HG02798 (cell line): Measurements from ENCODE around the gene CSF2.
"Not testable (repeated sequence)": the region's sequence is repeated elsewhere in the genome, so short reads cannot be mapped to it uniquely, and the experiment has no call there.

Source experiments
- ATAC-seq: cut with Tn5 transposase; IDR thresholded peaks from one replicate; pipeline ENCODE4 v1.9.1; 2021; ENCODE audit warnings: mild to moderate bottlenecking; ENCODE audit not compliant: unreplicated experiment, poor library complexity

Gene CSF2

DNA sequence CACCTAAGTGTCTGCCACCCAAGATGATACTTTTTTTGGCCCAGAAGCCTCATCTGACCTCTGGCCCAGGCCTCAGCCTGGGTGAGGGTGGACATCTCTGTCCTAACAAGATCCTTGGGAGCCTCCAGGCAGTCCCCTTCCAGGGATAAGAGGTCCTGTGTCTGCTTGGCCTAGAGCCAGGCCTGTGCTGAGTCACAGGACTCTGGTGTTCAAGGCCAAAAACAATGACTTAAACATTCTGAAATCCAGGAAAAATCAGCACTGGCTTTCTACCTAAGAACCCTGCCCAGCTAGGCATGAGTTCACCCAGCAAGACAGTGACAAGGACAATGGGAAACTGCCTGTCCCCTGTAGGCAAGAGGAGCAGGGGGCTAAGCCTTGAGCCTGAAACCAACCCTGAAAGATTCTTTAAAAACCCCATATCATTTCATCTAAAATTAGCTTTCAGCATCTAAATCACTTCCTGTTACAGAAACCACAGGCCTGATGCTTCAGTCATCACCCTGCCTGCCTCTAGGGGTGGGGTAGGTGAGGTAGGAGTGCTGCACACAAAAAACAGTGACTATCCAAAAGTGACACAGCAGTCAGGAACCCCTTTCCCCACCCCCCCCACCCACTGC lies 29.9 kb downstream of the CSF2 start:
- ATAC-seq, result peak; percentile 83

DNA sequence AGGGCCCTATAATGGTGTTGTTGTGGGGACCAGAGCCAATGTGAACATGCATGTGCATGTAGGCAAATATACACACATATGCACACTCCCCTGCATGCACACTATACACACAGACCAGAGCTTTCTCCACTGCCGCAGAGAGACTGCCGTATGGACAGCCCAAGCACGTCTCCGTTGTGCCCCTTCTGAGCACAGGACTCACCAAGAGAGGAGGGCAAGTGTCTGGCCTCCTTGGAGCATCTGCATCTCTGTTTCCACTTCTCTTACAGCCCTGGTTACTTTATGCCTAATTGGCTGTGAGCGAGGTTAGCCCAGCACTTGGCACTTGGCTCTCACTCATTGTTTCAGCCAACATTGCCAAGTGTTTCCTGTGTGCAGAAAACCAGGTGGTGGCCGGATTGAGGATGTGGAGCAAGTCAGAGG lies 30.4 kb downstream of the CSF2 start:
- peak; percentile 14 for ATAC-seq

DNA sequence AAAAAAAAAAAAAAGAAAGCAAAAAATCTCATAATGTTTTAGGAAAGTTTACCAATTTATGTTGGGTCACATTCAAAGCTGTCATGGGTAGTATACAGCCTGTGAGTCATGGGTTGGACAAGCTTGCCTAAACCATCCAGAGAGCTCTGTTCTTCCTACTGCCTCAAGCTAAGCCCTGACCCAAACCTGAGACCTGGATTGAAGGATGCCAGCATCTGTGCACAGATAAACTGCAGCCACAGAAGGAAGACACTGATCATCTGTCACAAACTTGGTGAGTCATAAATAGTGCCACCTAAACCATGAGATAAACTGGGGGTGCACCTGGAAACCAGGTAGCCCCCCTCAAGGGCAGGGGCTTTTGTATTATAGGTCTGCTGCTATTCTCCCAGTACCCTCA lies 31.0 kb downstream of the CSF2 start:
- ATAC-seq, result no peak

DNA sequence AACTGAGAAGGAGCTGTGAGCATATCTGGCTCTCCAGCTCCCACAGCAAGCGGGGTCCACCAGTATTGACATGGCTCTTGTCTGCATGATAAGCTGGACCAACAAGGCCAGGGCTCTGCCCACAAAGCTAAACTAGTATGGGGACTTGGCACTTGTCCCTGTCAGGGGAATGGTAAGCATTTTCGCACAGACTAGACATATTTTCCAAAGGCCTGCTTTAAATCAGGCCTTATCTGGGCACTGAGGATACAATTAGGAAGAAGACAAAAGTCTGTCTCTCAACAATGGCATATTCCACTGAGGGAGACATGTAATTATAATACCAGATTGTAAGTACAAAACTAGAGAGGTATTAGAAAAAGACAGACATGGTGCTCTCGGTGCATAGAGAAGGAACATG lies 32.1 kb downstream of the CSF2 start:
- ATAC-seq, result no peak

DNA sequence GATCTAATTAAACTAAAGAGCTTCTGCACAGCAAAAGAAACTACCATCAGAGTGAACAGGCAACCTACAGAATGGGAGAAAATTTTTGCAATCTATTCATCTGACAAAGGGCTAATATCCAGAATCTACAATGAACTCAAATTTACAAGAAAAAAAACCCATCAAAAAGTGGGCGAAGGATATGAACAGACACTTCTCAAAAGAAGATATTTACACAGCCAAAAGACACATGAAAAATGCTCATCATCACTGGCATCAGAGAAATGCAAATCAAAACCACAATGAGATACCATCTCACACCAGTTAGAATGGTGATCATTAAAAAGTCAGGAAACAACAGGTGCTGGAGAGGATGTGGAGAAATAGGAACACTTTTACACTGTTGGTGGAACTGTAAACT lies 34.9 kb downstream of the CSF2 start:
- not testable (repeated sequence) for ATAC-seq

DNA sequence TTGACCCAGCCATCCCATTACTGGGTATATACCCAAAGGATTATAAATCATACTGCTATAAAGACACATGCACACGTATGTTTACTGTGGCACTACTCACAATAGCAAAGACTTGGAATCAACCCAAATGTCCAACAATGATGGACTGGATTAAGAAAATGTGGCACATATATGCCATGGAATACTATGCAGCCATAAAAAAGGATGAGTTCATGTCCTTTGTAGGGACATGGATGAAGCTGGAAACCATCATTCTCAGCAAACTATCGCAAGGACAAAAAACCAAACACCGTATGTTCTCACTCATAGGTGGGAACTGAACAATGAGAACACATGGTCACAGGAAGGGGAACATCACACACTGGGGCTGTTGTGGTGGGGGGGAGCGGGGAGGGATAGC lies 35.4 kb downstream of the CSF2 start:
- ATAC-seq, result not testable (repeated sequence)

DNA sequence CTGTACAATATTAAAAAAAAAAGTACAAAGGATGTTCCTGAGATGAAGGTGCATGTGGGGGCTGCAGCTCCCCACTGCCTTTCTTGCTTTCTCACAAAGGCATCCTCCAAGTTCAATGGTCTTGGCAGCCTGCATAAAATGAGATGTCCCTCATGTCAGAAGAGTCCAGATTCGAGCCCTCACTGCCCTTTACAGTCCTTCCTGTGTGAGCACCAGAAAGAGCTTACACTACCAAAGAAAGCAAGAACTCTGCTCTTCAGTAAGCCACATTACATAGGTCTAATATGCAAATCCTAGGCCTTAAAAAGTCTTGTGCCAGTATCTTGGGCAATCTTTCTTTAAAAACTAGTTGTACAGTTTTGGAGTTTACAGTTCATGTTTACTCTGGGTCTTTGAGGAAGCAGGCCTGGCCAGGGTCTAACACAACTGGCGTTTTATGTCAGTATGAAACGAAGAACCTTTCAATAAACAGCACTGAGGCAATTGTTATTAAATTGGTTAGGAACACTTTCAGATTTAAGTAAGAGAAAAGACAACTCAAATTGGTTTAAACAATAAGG lies 36.0 kb downstream of the CSF2 start:
- no peak for ATAC-seq

DNA sequence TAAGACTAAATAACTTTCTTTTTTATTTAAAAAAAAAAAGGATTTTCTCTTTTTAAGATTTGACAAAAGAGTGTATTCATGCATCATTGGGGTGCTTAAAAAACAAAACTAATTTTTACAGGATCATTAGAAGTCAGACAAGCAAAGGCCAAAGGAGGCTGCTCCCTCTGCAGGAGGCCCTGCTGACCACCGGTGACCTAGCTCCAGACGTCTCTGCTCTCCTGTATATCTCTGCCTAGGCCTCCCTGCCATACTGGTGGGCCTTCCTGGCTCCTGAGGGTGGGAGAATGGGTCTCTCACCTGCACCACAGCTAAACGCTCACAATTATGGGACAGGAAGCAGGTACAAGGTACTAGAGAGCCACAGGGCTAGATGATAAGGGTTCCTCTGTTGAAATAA lies 36.6 kb downstream of the CSF2 start:
- ATAC-seq, result no peak

DNA sequence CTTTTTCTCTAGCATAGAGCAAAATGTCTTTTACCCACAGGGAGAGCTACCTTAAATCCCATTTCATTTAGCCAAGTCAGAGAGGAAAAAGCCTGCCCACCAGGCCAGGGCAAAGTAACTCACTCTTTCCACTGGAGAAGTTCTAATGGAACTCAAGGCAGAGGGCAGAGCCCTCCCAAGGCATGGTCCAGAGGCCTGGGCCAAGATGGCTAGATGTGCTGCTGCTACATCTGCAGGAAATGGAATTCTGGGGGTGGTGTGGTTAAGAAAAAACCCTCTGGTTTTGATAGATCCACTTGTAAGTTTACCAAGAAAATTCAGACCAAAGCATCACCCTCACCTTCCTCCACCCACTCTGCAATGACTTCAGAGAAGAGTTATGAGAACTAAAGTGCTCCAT lies 37.3 kb downstream of the CSF2 start:
- no peak for ATAC-seq

DNA sequence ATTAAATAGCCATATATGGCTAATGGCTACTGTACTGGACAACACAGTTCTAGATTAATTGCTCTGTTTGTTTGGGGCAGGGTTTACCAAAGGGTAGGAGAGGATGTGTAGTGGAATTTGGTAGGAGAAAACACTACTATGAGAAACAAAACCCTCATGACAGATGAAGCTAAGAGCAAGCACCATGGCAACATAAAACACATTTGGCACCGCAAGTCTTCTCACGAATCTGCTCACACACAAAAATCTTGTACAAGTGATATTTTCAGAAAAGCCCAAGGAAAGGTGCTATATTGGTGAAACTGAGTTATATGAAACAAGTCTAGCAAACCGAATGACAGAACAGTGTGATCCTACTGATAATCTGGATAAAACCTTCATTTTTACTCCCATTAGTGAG lies 38.5 kb downstream of the CSF2 start:
- ATAC-seq, result no peak

DNA sequence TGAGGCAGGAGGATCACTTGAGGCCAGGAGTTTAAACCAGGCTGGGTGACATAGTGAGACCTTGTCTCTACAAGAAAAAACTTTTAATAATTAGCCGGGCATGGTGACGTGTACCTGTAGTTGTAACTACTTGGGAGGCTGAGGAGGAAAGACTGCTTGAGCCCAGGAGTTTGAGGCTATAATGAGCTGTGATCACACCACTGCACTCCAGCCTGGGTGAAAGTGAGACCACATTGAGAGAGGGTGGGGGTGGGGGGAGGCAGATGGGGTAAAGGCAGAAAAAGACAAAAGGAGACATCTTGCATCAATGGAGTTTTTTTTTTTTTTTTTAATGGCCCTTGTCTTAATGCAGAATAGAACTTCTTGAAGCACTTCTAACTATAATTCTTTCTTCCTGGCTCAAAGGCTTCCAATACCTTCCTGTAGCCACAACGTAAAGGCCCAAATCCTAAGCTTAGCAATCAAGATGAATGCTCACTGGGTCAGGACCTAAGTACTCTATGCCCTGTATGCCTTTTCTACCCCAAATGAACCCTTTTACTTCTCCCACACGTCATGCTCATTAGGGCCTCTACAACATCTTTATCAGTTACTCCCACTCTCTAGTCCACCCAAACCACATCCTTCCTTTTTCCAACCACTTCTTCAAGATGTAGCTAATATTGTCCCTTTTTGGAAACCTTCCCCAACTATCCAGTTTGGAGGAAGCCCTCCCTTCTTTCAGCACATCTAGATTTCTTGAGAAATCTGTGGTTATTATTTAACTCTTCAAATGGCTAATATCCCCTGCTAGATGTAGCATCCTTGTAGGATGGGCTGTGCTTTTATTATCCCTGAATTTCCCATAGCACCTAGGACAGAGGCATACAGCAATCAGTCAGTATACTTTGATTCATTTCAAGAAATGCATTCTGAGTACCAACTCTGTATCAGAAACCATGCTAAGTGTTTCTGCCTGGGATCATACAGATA lies 40.8 kb downstream of the CSF2 start:
- ATAC-seq, result no peak

DNA sequence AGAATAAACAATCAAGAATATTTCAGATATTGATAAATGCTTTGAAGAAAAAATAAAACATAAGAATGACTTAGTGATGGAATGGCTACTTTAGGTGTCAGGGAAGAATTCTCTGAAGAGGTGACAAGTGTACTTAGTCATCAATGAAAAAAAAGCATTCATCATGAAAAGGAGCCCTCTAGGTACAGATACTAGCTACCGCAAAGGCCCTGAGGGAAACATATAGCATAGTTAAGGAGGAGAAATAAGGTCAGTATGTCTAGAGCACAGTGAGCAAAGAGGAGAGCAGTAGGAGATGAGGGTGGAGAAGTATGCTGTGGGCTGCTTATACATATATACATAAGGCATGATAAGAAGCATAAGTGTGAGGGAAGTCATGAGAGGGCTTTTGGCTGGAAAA lies 41.8 kb downstream of the CSF2 start:
- ATAC-seq, result no peak

DNA sequence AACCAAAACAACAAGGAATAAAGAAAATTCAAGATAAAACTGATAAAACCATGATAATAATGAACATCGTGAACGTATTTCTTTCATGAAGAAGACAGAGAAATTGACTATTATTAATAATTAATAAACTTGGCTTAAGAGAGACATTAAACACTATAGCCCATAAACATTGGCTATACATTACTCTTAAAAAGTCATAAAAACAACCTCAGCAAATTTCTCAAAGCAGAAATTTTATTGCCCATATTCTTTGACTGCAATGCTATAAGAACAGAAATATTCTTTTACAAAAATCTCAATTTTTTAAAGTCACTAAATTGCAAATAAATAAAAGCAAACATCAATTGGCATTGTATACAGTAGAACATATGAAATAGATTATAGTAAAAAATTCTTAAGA lies 42.5 kb downstream of the CSF2 start:
- ATAC-seq, result no peak

DNA sequence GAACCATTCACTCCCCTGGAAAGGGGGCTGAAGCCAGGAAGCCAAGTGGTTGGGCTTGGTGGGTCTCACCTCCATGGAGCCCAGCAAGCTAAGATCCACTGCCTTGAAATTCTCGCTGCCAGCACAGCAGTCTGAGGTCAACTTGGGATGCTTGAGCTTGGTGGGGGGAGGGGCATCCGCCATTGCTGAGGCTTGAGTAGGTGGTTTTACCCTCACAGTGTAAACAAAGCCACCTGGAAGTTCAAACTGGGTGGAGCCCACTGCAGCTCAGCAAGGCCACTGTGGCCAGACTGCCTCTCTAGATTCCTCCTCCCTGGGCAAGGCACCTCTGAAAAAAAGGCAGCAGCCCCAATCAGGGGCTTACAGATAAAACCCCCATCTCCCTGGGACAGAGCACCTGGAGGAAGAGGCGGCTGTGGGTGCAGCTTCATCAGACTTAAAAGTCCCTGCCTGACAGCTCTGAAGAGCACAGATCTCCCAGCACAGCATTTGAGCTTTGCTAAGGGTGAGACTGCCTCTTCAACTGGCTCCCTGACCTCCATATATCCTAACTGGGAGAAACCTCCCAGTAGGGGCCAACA lies 43.4 kb downstream of the CSF2 start:
- ATAC-seq, result not testable (repeated sequence)

DNA sequence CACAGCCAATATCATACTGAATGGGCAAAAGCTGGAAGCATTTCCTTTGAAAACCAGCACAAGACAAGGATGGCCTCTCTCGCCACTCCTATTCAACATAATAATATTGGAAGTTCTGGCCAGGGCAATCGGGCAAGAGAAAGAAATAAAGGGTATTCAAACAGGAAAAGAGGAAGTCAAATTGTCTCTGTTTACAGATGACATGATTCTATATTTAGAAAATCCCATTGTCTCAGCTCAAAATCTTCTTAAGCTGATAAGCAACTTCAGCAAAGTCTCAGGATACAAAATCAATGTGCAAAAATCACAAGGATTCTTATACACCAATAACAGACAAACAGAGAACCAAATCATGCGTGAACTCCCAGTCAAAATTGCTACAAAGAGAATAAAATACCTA lies 47.1 kb downstream of the CSF2 start:
- not testable (repeated sequence) for ATAC-seq

DNA sequence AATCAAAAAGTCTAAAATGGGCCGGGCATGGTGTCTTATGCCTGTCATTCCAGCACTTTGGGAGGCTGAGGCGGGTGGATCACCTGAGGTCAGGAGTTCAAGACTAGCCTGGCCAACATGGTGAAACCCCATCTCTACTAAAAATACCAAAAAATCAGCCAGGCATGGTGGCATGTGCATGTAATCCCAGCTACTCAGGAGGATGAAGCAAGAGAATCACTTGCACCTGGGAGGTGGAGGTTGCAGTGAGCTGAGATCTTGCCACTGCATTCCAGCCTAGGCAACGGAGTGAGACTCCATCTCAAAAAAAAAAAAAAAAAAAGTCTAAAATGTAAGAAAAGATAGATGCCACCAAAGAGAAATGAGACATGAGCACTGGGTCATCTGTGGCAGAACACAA lies 49.4 kb downstream of the CSF2 start:
- ATAC-seq, result not testable (repeated sequence)

DNA sequence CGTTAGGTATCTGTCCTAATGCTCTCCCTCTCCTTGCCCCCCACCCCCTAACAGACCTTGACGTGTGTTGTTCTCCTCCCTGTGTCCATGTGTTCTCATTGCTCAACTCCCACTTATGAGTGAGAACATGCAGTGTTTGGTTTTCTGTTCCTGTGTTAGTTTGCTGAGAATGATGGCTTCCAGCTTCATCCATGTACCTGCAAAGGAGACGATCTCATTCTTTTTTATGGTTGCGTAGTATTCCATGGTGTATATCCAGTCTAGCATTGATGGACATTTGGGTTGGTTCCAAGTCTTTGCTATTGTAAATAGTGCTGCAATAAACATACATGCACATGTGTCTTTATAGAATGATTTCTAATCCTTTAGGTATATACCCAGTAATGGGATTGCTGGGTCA lies 50.0 kb downstream of the CSF2 start:
- ATAC-seq, result not testable (repeated sequence)
